NCI-H2029 treated with DMSO at 0.1 percent for 48 hours (cell line): Measurements from ENCODE around the gene AQP6.

ENCODE experiments used
- DNase-seq: peaks from one replicate; lab custom pipeline; 2025; lab: John Stamatoyannopoulos, UW

Gene AQP6

GRCh38 chr12:49956663-49957569 is 15.8 kb upstream of the AQP6 start:
- DNase-seq = no peak

- DNase-seq = no peak
Measured at GRCh38 chr12:49957570-49957967, 15.2 kb upstream of the AQP6 start.

GRCh38 chr12:49959685-49960473 is 12.9 kb upstream of the AQP6 start:
- DNase-seq = no peak

GRCh38 chr12:49960474-49961110 is 12.2 kb upstream of the AQP6 start:
- no peak for DNase-seq

- no peak for DNase-seq
Measured at GRCh38 chr12:49961111-49961922, 11.4 kb upstream of the AQP6 start, which contains the start of gene AQP5. AQP5 (plus strand) TSS chr12:49961872; CDS start chr12:49962018, 146 bp downstream.

- DNase-seq = no peak
Measured at GRCh38 chr12:49961993-49962764, 10.6 kb upstream of the AQP6 start.

- peak; percentile 28 for DNase-seq
Measured at GRCh38 chr12:49962861-49963765, 9.6 kb upstream of the AQP6 start.

GRCh38 chr12:49963976-49964815 is 8.6 kb upstream of the AQP6 start:
- DNase-seq = no peak

- DNase-seq = no peak
Measured at GRCh38 chr12:49964849-49965624, 7.7 kb upstream of the AQP6 start.

- no peak for DNase-seq
Measured at GRCh38 chr12:49965836-49966235, 6.9 kb upstream of the AQP6 start.

- DNase-seq = no peak
Measured at GRCh38 chr12:49966511-49967041, 6.2 kb upstream of the AQP6 start.

GRCh38 chr12:49967042-49967776 is 5.5 kb upstream of the AQP6 start:
- peak; percentile 35 for DNase-seq

- DNase-seq = no peak
Measured at GRCh38 chr12:49967777-49968250, 4.9 kb upstream of the AQP6 start.

GRCh38 chr12:49968471-49968870 is 4.3 kb upstream of the AQP6 start:
- DNase-seq = no peak

- no peak for DNase-seq
Measured at GRCh38 chr12:49969027-49969426, 3.7 kb upstream of the AQP6 start.

GRCh38 chr12:49969651-49970429 is 2.9 kb upstream of the AQP6 start:
- DNase-seq = no peak
